ENCODE measurements around the gene SHISA4.
A peak's percentile ranks its signal among the peaks of the same experiment; 100 is the strongest.
"Not testable (repeated sequence)": the region's sequence is repeated elsewhere in the genome, so short reads cannot be mapped to it uniquely, and the experiment has no call there.

SHISA4 gene

DNA sequence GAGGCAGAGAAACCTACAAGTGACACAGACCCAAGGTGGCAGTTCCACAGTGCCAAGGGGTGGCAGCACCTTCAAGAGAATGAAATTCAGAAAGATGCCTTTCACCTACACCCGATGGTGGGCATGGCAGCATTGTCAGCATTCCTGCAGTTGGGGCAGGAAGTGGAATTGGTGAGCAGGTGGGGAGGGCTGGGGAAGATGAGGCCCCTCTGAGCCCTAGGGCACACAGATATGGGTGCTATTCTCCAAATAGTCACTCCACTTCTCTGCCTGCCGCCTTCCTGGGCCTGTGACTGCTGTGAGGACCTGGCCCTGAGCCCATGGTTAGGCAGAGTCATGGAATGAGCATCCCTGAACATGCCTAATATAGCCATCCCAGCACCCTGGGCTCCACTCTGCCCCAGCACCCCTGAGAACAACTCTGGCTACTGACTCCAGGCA lies 8.3 kb downstream of the SHISA4 start:
- H3K36me3 ChIP-seq, result peaks cover 11% of the 10 kb centered on the region
- H3K27ac ChIP-seq, result no peak overlapping the region
- TF ChIP-seq, protein P1, sequence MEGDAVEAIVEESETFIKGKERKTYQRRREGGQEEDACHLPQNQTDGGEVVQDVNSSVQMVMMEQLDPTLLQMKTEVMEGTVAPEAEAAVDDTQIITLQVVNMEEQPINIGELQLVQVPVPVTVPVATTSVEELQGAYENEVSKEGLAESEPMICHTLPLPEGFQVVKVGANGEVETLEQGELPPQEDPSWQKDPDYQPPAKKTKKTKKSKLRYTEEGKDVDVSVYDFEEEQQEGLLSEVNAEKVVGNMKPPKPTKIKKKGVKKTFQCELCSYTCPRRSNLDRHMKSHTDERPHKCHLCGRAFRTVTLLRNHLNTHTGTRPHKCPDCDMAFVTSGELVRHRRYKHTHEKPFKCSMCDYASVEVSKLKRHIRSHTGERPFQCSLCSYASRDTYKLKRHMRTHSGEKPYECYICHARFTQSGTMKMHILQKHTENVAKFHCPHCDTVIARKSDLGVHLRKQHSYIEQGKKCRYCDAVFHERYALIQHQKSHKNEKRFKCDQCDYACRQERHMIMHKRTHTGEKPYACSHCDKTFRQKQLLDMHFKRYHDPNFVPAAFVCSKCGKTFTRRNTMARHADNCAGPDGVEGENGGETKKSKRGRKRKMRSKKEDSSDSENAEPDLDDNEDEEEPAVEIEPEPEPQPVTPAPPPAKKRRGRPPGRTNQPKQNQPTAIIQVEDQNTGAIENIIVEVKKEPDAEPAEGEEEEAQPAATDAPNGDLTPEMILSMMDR (IDR thresholded peaks at IDR 0.05; ENCODE audit: low read depth, low read length), result peak; percentile 87
- no peak overlapping the region for H3K4me3 ChIP-seq (ENCODE audit: low read depth, low read length)
- no peaks in the 10 kb centered on the region for H3K27me3 ChIP-seq (ENCODE audit: insufficient read depth, low read depth, severe bottlenecking)
- no peaks in the 10 kb centered on the region for H3K9me3 ChIP-seq (ENCODE audit: severe bottlenecking)
- peak; percentile 81 for DNase-seq

DNA sequence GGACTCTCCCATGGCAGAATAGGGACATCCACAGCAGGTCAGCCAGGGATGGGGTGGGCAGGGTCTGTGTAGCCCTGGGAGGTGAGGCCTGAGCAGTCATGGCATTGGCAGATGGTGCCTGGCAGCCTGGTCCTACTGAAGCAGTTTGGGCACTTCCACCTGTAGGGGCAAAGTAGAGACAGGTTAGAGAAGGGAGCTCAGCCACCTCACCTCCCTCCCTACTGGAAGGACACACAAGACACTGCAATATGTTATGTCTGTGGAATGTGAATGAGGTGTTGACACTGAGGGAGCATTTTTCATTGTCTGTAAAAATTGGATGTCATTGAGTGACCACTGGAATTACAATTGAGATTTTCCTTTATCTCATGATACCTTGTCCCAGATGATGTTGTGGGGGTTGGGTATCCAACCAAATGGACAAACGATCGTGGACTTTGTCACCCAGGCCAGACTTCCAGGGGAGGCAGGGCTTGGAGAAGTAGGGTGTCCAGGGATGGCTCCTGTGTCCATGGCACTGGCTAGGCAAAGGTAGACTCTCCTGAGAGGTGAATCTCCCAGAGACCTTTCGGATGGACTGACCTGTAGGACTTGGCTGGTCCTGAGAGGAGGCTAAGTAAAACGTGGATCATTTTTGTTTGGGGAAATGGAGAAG lies 9.7 kb downstream of the SHISA4 start:
- H3K36me3 ChIP-seq, result peaks cover 5% of the 10 kb centered on the region; the same call in 1 of the 2 replicates
- no peaks in the 10 kb centered on the region for H3K9me3 ChIP-seq (ENCODE audit: severe bottlenecking)
- no peak overlapping the region for H3K27ac ChIP-seq
- H3K27me3 ChIP-seq (ENCODE audit: insufficient read depth, low read depth, severe bottlenecking), result no peaks in the 10 kb centered on the region
- peak; percentile 30 for DNase-seq
- H3K4me3 ChIP-seq (ENCODE audit: low read depth, low read length), result no peak overlapping the region
- TF ChIP-seq, protein P1 (IDR thresholded peaks at IDR 0.05; ENCODE audit: low read depth, low read length), result no peak

DNA sequence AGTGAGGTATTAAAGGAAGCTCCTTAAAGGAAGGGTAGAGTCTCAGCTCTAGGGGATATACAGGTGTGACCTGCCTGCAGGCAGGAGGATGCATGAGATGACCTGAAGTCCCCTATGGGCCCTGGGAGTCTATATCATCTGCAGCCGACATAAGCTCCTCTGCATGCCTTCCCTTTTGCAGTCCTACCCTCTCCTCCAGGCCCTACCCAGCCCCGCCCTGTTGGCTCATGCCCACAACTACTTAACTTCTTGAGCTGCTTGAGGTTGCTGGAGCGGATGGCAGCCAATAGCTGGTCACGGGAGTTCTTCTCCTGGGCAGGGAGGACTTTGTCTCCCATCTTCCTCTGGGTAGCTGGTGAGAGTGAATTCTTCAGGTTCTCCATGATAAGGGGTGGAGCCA lies 10.3 kb downstream of the SHISA4 start:
- TF ChIP-seq, protein P1 (IDR thresholded peaks at IDR 0.05; ENCODE audit: low read depth, low read length), result no peak
- no peak for DNase-seq
- peaks cover 5% of the 10 kb centered on the region; the same call in 1 of the 2 replicates for H3K36me3 ChIP-seq

DNA sequence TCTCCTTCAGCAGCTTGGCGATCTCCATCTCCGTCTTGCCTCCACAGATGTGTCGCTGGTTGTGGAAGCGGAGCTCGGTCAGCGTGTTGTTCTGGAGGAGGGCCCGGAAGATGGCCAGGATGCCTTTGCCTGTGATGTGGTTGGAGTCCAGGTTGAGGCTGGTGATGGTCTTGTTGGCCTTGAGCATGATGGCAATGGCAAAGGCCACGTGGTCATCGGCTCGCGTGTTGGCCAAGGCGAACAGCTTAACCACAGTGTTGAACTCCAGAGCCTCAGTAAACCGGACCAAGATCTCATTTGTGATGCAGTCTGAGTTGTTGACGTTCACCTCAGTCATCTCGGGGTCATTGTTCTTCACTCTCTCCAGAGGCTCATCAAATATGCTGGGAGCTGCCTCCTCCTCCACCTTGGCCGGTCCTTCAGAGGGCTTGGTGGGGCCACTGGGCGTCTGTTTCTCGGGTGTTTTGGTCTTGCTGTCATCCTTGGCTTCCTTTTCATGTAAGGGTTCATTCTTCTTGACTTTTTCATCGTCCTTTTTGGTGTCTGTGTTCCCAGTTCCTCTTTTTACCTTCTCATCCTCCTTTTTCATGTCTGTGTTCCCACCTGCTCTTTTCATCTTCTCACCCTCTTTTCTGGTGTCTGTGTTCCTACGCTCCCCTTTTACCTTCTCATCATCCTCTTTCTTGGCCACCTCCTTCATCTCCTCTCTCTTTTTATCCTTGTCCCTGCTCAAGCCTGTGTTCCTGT lies 11.2 kb downstream of the SHISA4 start:
- H3K4me3 ChIP-seq (ENCODE audit: low read depth, low read length), result no peak overlapping the region
- no peak overlapping the region for H3K27ac ChIP-seq
- H3K36me3 ChIP-seq, result peaks cover 5% of the 10 kb centered on the region; the same call in 1 of the 2 replicates
- no peak for DNase-seq
- H3K27me3 ChIP-seq (ENCODE audit: insufficient read depth, low read depth, severe bottlenecking), result no peaks in the 10 kb centered on the region
- TF ChIP-seq, protein P1 (IDR thresholded peaks at IDR 0.05; ENCODE audit: low read depth, low read length), result no peak
- H3K9me3 ChIP-seq (ENCODE audit: severe bottlenecking), result no peaks in the 10 kb centered on the region

More for the DNA sequence above, 10.3 kb downstream of the SHISA4 start:
- no peak overlapping the region for H3K4me3 ChIP-seq (ENCODE audit: low read depth, low read length)
- H3K27me3 ChIP-seq (ENCODE audit: insufficient read depth, low read depth, severe bottlenecking), result no peaks in the 10 kb centered on the region
- no peaks in the 10 kb centered on the region for H3K9me3 ChIP-seq (ENCODE audit: severe bottlenecking)
- H3K27ac ChIP-seq, result no peak overlapping the region

DNA sequence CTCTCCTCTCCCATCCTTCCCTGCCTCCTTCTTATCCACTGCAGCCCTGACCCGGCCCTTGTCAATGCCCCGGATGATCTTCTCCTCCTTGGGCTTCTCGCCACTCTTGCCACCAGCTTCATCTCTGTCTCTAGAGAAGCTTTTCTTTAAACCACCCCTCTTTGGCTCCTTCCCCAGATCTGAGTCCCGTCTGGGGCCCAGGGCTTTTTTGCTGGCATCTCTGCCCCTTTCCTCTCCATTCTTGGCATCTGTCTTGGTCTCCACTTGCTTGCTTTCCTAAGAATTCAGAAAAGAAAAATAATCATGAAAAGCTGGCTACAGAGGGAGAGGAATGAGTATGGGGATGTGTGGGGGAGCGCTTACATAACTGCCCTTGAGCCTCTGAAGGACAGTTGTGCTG lies 11.8 kb downstream of the SHISA4 start:
- Histone ChIP-seq H3K4me3 (ENCODE audit: low read depth, low read length) (no peak overlapping the region), H3K9me3 (ENCODE audit: severe bottlenecking) (no peaks in the 10 kb centered on the region), H3K27ac (no peak overlapping the region), H3K36me3 (peaks cover 5% of the 10 kb centered on the region; the same call in 1 of the 2 replicates), H3K27me3 (ENCODE audit: insufficient read depth, low read depth, severe bottlenecking) (no peaks in the 10 kb centered on the region)
- TF ChIP-seq, protein P1 (IDR thresholded peaks at IDR 0.05; ENCODE audit: low read depth, low read length), result no peak
- DNase-seq, result no peak

DNA sequence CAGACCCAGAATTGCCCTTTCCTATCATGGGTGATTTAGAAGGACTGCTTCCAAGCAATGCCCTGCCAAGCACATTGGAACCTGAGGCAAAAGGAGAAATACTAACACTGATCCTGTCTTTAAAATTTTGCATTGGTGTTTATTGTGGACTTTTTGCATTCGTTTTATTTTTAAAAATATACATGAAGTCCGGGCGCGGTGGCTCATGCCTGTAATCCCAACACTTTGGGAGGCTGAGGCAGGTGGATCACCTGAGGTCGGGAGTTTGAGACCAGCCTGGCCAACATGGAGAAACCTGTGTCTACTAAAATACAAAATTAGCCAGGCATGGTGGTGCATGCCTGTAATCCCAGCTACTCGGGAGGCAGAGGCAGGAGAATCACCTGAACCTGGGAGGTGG lies 12.3 kb downstream of the SHISA4 start:
- H3K36me3 ChIP-seq; H3K27ac ChIP-seq; H3K27me3 ChIP-seq (ENCODE audit: insufficient read depth, low read depth, severe bottlenecking); H3K4me3 ChIP-seq (ENCODE audit: low read depth, low read length); DNase-seq; H3K9me3 ChIP-seq (ENCODE audit: severe bottlenecking): not testable (repeated sequence)
